Osteoblast (primary cell): ENCODE measurements around the gene ARRDC3. TPM values are rescaled to one million over a fixed set of nuclear protein-coding genes. Genes with fewer than 3 reads are reported as not detected.
"Not testable (repeated sequence)": the region's sequence is repeated elsewhere in the genome, so short reads cannot be mapped to it uniquely, and the experiment has no call there.

Experiments
- DNase-seq: peaks from one replicate; pipeline ENCODE4 v3.0.0; 2011; ENCODE audit warnings: low spot score, mixed read lengths; ENCODE audit not compliant: insufficient read length; ENCODE audit errors: missing footprints
- H2AFZ ChIP-seq: 2 replicates; pipeline ENCODE4 v1.6.0; 2011; ENCODE audit warnings: mild to moderate bottlenecking, low read length
- H3K27ac ChIP-seq: 2 replicates; pipeline ENCODE4 v1.5.1; 2011; ENCODE audit warnings: mild to moderate bottlenecking, low read depth, low read length, moderate library complexity
- H3K27me3 ChIP-seq: 2 replicates; pipeline ENCODE4 v1.6.0; 2012; ENCODE audit warnings: mild to moderate bottlenecking, control low read depth, inconsistent platforms, low read length, moderate library complexity; ENCODE audit not compliant: insufficient read depth
- H3K36me3 ChIP-seq: 2 replicates; pipeline ENCODE4 v1.5.1; 2011; ENCODE audit warnings: mild to moderate bottlenecking, low read length, control low read depth, moderate library complexity; ENCODE audit not compliant: insufficient read depth
- H3K4me1 ChIP-seq: 2 replicates; pipeline ENCODE4 v1.5.1; 2011; ENCODE audit warnings: mild to moderate bottlenecking, low read length, control low read depth, moderate library complexity; ENCODE audit not compliant: insufficient read depth
- H3K4me2 ChIP-seq: 2 replicates; pipeline ENCODE4 v1.6.0; 2011; ENCODE audit warnings: mild to moderate bottlenecking, low read length; ENCODE audit not compliant: insufficient read depth
- H3K4me3 ChIP-seq: fragments of 200-600 bp; sonication (generic); 3 replicates; pipeline ENCODE4 v1.5.1; 2012; ENCODE audit warnings: mild to moderate bottlenecking, low read length, inconsistent platforms; ENCODE audit not compliant: insufficient read depth
- H3K79me2 ChIP-seq: 2 replicates; pipeline ENCODE4 v1.6.0; 2012; ENCODE audit warnings: mild to moderate bottlenecking, low read length, control low read depth, inconsistent platforms; ENCODE audit not compliant: insufficient read depth
- H3K9me3 ChIP-seq: 2 replicates; pipeline ENCODE4 v1.5.1; 2011; ENCODE audit warnings: low read depth, low read length, control low read depth
- H4K20me1 ChIP-seq: 2 replicates; pipeline ENCODE4 v1.6.0; 2012; ENCODE audit warnings: mild to moderate bottlenecking, low read length, control low read depth; ENCODE audit not compliant: insufficient read depth
- CTCF ChIP-seq: IDR thresholded peaks from 2 replicates; pipeline ENCODE4 v1.5.1; 2011; ENCODE audit warnings: mild to moderate bottlenecking, low read depth, low read length, moderate library complexity; ENCODE audit errors: extremely low read depth
- total RNA-seq: library from RNA; depleted of rRNA; stranded (reverse); fragments of >200 nt; gene quantifications from 2 replicates; pipeline ENCODE4 v1.2.3, GENCODE V29; 2012

Gene ARRDC3
- total RNA-seq, 1 donor, result 101 TPM

DNA sequence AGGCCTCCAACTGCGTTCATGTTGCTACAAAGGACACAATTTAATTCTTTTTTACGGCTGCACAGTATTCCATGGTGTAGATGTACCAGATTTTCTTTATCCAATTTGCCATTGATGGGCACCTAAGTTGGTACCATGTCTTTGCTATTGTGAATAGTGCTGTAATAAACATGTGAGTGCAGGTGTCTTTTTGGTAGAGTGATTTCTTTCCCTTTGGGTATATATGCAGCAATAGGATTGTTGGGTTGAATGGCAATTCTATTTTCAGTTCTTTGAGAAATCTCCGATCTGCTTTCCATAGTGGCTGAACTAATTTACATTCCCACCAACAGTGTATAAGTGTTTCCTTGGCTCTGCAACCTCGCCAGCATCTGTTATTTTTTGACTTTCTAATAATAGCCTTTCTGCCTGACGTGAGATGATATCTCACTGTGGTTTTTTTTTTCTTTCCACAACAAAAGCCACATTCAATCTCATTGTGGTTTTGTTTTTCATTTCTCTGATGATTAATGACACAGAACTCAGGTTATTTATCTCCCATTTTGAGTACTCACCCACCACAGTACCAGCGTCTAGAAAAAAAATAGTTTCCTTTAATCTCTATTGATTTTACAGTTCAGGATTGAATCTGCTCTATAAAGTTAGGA lies 21.9 kb downstream of the ARRDC3 start:
- Histone ChIP-seq H2AFZ (no peak overlapping the region), H3K4me2 (no peak overlapping the region), H3K4me3 (no peak overlapping the region), H3K79me2 (no peaks in the 10 kb centered on the region), H3K36me3 (no peaks in the 10 kb centered on the region), H3K9me3 (no peaks in the 10 kb centered on the region), H4K20me1 (no peaks in the 10 kb centered on the region), H3K4me1 (no peaks in the 10 kb centered on the region), H3K27ac (no peak overlapping the region), H3K27me3 (no peaks in the 10 kb centered on the region)
- DNase-seq, result no peak
- TF ChIP-seq CTCF, result no peak

GRCh38 chr5:91359962-91360609 lies 23.0 kb downstream of the ARRDC3 start:
- Histone ChIP-seq H4K20me1 (no peaks in the 10 kb centered on the region), H3K9me3 (no peaks in the 10 kb centered on the region)
- DNase-seq, result no peak

DNA sequence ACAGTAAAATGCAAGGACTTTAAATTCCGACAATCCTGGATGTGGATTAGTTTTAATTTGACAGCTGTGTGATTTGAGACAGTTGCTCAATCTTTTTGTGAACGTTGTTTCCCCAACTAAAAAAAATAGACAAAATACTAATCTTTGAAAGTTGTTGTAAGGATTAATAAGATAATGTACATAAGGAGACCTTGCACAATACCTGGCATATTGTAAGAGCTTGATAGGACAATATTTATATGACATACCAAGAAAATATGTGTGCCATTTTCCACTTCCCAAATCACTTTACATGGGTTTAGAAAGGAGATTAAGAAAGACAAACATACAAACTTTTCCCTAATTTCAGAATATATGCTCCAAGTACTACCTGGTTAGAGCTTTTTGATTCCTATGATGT lies 25.3 kb downstream of the ARRDC3 start:
- Histone ChIP-seq H3K27ac (no peak overlapping the region), H3K36me3 (no peaks in the 10 kb centered on the region), H3K27me3 (no peaks in the 10 kb centered on the region), H4K20me1 (no peaks in the 10 kb centered on the region), H3K4me3 (no peak overlapping the region), H3K4me1 (no peaks in the 10 kb centered on the region), H2AFZ (no peak overlapping the region), H3K4me2 (no peak overlapping the region), H3K79me2 (no peaks in the 10 kb centered on the region), H3K9me3 (no peaks in the 10 kb centered on the region)
- no peak for DNase-seq
- TF ChIP-seq CTCF, result no peak

More at GRCh38 chr5:91359962-91360609, 23.0 kb downstream of the ARRDC3 start:
- Histone ChIP-seq H3K4me1 (no peaks in the 10 kb centered on the region), H3K79me2 (no peaks in the 10 kb centered on the region), H3K36me3 (no peaks in the 10 kb centered on the region), H3K27ac (no peak overlapping the region), H3K4me2 (no peak overlapping the region), H3K4me3 (no peak overlapping the region), H3K27me3 (no peaks in the 10 kb centered on the region), H2AFZ (no peak overlapping the region)
- TF ChIP-seq CTCF, result no peak

- H3K4me3 ChIP-seq, result no peak overlapping the region
- no peak for TF ChIP-seq CTCF
- no peaks in the 10 kb centered on the region for H3K4me1 ChIP-seq
- no peaks in the 10 kb centered on the region for H4K20me1 ChIP-seq
- H2AFZ ChIP-seq, result no peak overlapping the region
- H3K79me2 ChIP-seq, result no peaks in the 10 kb centered on the region
- no peaks in the 10 kb centered on the region for H3K27me3 ChIP-seq
- no peak for DNase-seq
- H3K9me3 ChIP-seq, result no peaks in the 10 kb centered on the region
- H3K27ac ChIP-seq, result no peak overlapping the region
- H3K4me2 ChIP-seq, result no peak overlapping the region
- H3K36me3 ChIP-seq, result no peaks in the 10 kb centered on the region
Measured at GRCh38 chr5:91357012-91357634, 26.0 kb downstream of the ARRDC3 start.

DNA sequence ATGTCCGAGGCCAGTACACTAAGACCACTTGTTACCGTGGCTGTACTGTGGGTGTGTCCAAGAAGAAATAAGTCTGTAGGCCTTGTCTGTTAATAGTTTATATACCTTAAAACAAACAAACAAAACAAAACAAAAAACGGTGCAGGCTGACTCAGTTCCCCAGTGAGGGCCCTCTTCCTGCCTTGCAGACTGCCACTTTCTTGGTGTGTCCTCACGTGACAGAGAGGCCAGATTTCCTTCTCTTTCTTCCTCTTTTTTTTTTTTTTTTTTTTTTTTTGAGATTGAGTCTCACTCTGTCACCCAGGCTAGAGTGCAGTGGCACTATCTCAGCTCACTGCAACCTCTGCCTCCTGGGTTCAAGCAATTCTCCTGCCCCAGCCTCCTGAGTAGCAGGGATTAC lies 28.2 kb downstream of the ARRDC3 start:
- not testable (repeated sequence) for H3K36me3 ChIP-seq, H3K4me3 ChIP-seq, H3K9me3 ChIP-seq, H4K20me1 ChIP-seq, H3K27me3 ChIP-seq, H3K27ac ChIP-seq, H3K79me2 ChIP-seq, H3K4me1 ChIP-seq, H3K4me2 ChIP-seq, DNase-seq, H2AFZ ChIP-seq
